Subcutaneous adipose tissue (tissue), 4 donors: ENCODE data around the gene HTT-AS. TPM values are rescaled to one million over a fixed set of nuclear protein-coding genes. Genes with fewer than 3 reads are reported as not detected.

Experiments used
- CTCF ChIP-seq: fragments of 450-650 bp; IDR thresholded peaks from one replicate; pipeline ENCODE4 v1.5.1; 2016; ENCODE audit warnings: low read depth, mild to moderate bottlenecking, control low read depth, antibody characterized with exemption, moderate library complexity
- total RNA-seq, 4 donors: library from RNA; depleted of rRNA; stranded (reverse); fragments of >200 nt; gene quantifications; one replicate each; pipeline ENCODE4 v1.1.0, GENCODE V29; 2016

HTT-AS gene
- total RNA-seq, 4 donors from 2014 or later, result not detected

GRCh38 chr4:3046162-3046561 is 28.2 kb downstream of the HTT-AS start:
- TF ChIP-seq CTCF, result no peak

- TF ChIP-seq CTCF, result no peak
These were observed 29.2 kb downstream of the HTT-AS start for GRCh38 chr4:3044870-3045819.

- no peak for TF ChIP-seq CTCF
These were observed 30.9 kb downstream of the HTT-AS start for GRCh38 chr4:3043282-3044020.

- TF ChIP-seq CTCF, result no peak
These were observed 32.1 kb downstream of the HTT-AS start for GRCh38 chr4:3042226-3042625.

GRCh38 chr4:3041192-3042142 is 32.9 kb downstream of the HTT-AS start:
- TF ChIP-seq CTCF, result no peak

GRCh38 chr4:3040452-3041191 is 33.7 kb downstream of the HTT-AS start:
- no peak for TF ChIP-seq CTCF
